ENCODE measurements around the gene NBPF1. TPM values are rescaled to one million over a fixed set of nuclear protein-coding genes. Genes with fewer than 3 reads are reported as not detected.
"Not testable (repeated sequence)": the region's sequence is repeated elsewhere in the genome, so short reads cannot be mapped to it uniquely, and the experiment has no call there.

NBPF1 gene
- total RNA-seq, 1 experiment from 2014 or later, result 28.9 TPM

GRCh38 chr1:16535487-16535886 is 77.9 kb downstream of the NBPF1 start:
- POLR2A ChIA-PET, result not testable (repeated sequence)

DNA sequence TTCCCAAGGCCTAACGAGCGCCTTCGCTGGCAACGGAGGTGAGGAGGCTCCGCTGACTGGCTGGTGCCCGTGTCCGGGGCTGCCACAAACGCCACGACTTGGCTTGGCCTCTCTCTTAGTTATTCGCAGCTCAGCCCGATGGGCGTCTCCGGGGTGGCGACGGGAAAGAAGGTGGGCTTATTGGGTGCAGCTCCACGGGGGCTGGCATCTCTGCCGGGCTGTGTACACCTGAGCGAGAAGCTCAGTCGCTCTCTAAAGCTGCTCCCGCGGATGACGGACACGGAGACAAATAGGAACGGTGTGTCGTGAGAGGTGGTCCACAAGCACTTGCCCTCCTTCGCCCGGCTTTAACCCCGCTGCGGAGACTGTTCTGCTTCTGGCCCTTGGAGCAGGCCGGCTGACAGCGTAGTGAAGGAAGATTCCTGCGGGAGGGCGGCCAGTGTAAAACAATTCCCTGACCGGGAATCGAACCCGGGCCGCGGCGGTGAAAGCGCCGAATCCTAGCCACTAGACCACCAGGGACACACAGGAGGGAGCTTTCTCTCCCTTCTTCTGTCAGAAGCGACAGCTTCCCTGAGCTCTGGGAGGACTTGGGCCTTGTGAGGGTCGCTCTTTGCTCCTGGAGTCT is 78.4 kb downstream of the NBPF1 start:
- H3K4me3 Mint-ChIP-seq (ENCODE audit: unreplicated experiment), result peak overlapping the region; percentile 35
- H3K27me3 Mint-ChIP-seq (ENCODE audit: insufficient read depth, unreplicated experiment); H3K9me3 Mint-ChIP-seq (ENCODE audit: unreplicated experiment); CTCF ChIA-PET; H3K4me1 Mint-ChIP-seq (ENCODE audit: insufficient read depth, unreplicated experiment); intact Hi-C loops (cut with micrococcal nuclease); H3K27ac Mint-ChIP-seq (ENCODE audit: low read depth, unreplicated experiment); H3K36me3 Mint-ChIP-seq (ENCODE audit: insufficient read depth, unreplicated experiment); POLR2A ChIA-PET: not testable (repeated sequence)
- TSS peak; percentile 93 for BruUV-seq (replicated peaks)
- DNase-seq (ENCODE audit: unreplicated experiment), result peak; percentile 51

More at GRCh38 chr1:16535487-16535886, 77.9 kb downstream of the NBPF1 start:
- H3K27ac Mint-ChIP-seq (ENCODE audit: low read depth, unreplicated experiment); CTCF ChIA-PET; intact Hi-C loops (cut with micrococcal nuclease); H3K4me3 Mint-ChIP-seq (ENCODE audit: unreplicated experiment); H3K9me3 Mint-ChIP-seq (ENCODE audit: unreplicated experiment); H3K4me1 Mint-ChIP-seq (ENCODE audit: insufficient read depth, unreplicated experiment); H3K36me3 Mint-ChIP-seq (ENCODE audit: insufficient read depth, unreplicated experiment); H3K27me3 Mint-ChIP-seq (ENCODE audit: insufficient read depth, unreplicated experiment); BruUV-seq (replicated peaks); DNase-seq (ENCODE audit: unreplicated experiment): not testable (repeated sequence)

- H3K4me1 Mint-ChIP-seq (ENCODE audit: insufficient read depth, unreplicated experiment), result not testable (repeated sequence)
Measured at GRCh38 chr1:16534239-16534828, 79.0 kb downstream of the NBPF1 start.

DNA sequence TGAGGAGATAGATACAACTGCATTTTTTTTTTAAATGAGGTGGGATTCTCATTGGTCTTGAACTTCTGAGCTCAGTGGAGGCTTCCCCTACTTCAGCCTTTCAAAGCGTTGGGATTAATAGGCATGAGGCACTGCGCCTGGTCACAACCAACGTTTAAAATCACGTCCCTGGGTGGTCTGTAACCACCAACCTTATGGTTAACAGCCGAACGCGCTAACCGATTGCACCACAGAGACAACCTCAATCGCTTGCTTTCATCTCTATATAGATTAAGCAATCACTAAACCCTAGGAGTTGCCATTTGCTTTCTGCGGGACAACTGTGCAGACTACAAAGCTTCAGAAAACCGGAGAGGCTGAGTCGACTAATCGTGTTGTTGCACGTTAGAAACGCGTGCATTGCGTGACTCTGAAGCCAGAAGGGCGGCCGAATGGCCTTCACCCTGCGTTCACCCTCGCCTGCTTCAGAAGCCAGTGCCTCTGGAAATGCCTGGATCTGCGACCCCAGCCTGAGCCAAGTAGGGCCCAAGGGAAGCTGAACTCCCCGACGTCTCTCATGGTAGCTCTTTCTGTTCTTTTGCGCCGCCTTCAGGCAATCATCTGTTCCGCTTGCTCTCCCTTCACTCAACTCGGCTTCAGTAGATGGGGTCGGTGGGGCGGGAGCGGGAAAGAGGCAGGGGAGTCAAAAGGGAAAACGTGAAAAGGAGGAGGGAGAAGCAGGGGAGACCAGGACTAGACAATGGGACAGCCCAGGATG is 81.0 kb downstream of the NBPF1 start:
- BruUV-seq (replicated peaks); intact Hi-C loops (cut with micrococcal nuclease); CTCF ChIA-PET; POLR2A ChIA-PET; H3K36me3 Mint-ChIP-seq (ENCODE audit: insufficient read depth, unreplicated experiment); H3K27ac Mint-ChIP-seq (ENCODE audit: low read depth, unreplicated experiment); H3K4me3 Mint-ChIP-seq (ENCODE audit: unreplicated experiment); H3K9me3 Mint-ChIP-seq (ENCODE audit: unreplicated experiment); H3K4me1 Mint-ChIP-seq (ENCODE audit: insufficient read depth, unreplicated experiment); H3K27me3 Mint-ChIP-seq (ENCODE audit: insufficient read depth, unreplicated experiment); DNase-seq (ENCODE audit: unreplicated experiment): not testable (repeated sequence)

More at GRCh38 chr1:16534239-16534828, 79.0 kb downstream of the NBPF1 start:
- H3K9me3 Mint-ChIP-seq (ENCODE audit: unreplicated experiment); H3K36me3 Mint-ChIP-seq (ENCODE audit: insufficient read depth, unreplicated experiment); H3K27ac Mint-ChIP-seq (ENCODE audit: low read depth, unreplicated experiment); intact Hi-C loops (cut with micrococcal nuclease); H3K27me3 Mint-ChIP-seq (ENCODE audit: insufficient read depth, unreplicated experiment); CTCF ChIA-PET; BruUV-seq (replicated peaks); POLR2A ChIA-PET: not testable (repeated sequence)
- peak; percentile 5 for DNase-seq (ENCODE audit: unreplicated experiment)
- peak overlapping the region; percentile 35 for H3K4me3 Mint-ChIP-seq (ENCODE audit: unreplicated experiment)

DNA sequence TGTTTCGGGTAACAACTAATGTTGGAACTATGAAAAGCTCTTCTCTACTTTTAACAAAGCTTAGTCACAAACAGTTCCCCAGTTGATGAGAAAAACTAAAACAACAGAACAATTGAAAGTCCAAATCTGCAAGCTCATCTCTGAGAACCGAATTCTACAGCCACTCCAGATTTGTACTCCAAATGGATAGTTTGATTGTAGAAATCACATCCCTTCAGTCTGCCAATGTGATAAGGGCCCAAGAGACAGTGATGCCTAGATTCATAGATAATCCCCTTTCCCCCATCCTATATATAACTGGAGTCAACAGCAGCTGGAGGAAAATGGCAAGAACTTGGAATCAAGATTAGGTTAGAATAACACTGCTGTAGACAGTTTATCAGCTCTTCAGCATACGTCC is 85.0 kb downstream of the NBPF1 start:
- peaks cover 13% of the 10 kb centered on the region for H3K27me3 Mint-ChIP-seq (ENCODE audit: insufficient read depth, unreplicated experiment)
- H3K9me3 Mint-ChIP-seq (ENCODE audit: unreplicated experiment); intact Hi-C loops (cut with micrococcal nuclease); CTCF ChIA-PET; DNase-seq (ENCODE audit: unreplicated experiment); H3K4me1 Mint-ChIP-seq (ENCODE audit: insufficient read depth, unreplicated experiment); H3K4me3 Mint-ChIP-seq (ENCODE audit: unreplicated experiment); H3K36me3 Mint-ChIP-seq (ENCODE audit: insufficient read depth, unreplicated experiment); H3K27ac Mint-ChIP-seq (ENCODE audit: low read depth, unreplicated experiment); BruUV-seq (replicated peaks): not testable (repeated sequence)
- POLR2A ChIA-PET, result interaction anchor here (0.6 kb wide), 1 partner anchor 60 kb away, joined by 4 read pairs; no protein-coding TSS in a partner anchor

DNA sequence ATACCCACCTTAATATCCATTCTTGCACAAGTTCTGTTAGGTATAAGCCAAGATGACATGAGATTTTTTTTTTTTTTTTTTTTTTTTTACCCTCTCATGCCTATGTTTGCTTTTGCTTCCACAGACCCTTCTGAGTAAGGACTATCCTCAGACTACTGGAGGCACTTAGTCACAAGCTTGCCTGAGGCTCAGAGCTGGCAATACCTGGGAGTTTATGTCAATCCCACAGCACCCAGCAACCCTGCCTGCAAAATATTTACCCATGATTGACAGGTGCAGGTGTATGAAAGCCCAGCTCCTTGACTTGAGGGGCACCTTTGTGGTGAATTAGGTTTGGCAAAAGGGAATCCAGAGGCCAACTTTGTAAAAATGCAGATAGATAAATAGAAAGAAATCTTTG is 87.6 kb downstream of the NBPF1 start:
- H3K27me3 Mint-ChIP-seq (ENCODE audit: insufficient read depth, unreplicated experiment), result peaks cover 29% of the 10 kb centered on the region
- H3K4me1 Mint-ChIP-seq (ENCODE audit: insufficient read depth, unreplicated experiment); POLR2A ChIA-PET; CTCF ChIA-PET; BruUV-seq (replicated peaks); DNase-seq (ENCODE audit: unreplicated experiment); H3K4me3 Mint-ChIP-seq (ENCODE audit: unreplicated experiment); H3K9me3 Mint-ChIP-seq (ENCODE audit: unreplicated experiment); H3K27ac Mint-ChIP-seq (ENCODE audit: low read depth, unreplicated experiment); intact Hi-C loops (cut with micrococcal nuclease); H3K36me3 Mint-ChIP-seq (ENCODE audit: insufficient read depth, unreplicated experiment): not testable (repeated sequence)

DNA sequence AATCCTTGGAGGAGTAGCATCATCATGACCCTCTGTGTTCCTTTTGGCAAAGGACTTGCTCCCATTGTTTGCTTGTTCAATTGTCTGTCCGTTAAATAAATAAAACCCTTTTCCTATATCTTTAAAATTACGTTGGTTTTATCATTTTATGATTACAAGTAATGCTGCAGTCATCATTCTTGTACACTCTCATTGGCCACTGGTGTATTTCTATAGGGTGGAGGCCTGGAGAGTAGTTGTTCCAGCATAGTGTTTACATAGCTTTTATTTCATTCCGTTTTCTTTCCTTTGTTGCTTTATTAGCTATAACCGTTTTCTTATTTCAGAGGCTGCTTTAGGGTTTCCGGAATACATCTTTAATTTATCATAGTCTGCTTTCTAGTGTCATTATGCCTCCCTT is 91.7 kb downstream of the NBPF1 start:
- intact Hi-C loops (cut with micrococcal nuclease); H3K4me1 Mint-ChIP-seq (ENCODE audit: insufficient read depth, unreplicated experiment); DNase-seq (ENCODE audit: unreplicated experiment); CTCF ChIA-PET; BruUV-seq (replicated peaks); POLR2A ChIA-PET; H3K36me3 Mint-ChIP-seq (ENCODE audit: insufficient read depth, unreplicated experiment); H3K9me3 Mint-ChIP-seq (ENCODE audit: unreplicated experiment); H3K27ac Mint-ChIP-seq (ENCODE audit: low read depth, unreplicated experiment); H3K4me3 Mint-ChIP-seq (ENCODE audit: unreplicated experiment): not testable (repeated sequence)
- peaks cover 39% of the 10 kb centered on the region for H3K27me3 Mint-ChIP-seq (ENCODE audit: insufficient read depth, unreplicated experiment)

Data from MCF 10A (cell line).